Iris pigment epithelial cell (primary cell): Measurements from ENCODE around the gene ARSB.

Experiments
- DNase-seq: peaks from one replicate; pipeline ENCODE4 v3.0.0-alpha.2; 2011; ENCODE audit warnings: low read depth

ARSB gene

DNA sequence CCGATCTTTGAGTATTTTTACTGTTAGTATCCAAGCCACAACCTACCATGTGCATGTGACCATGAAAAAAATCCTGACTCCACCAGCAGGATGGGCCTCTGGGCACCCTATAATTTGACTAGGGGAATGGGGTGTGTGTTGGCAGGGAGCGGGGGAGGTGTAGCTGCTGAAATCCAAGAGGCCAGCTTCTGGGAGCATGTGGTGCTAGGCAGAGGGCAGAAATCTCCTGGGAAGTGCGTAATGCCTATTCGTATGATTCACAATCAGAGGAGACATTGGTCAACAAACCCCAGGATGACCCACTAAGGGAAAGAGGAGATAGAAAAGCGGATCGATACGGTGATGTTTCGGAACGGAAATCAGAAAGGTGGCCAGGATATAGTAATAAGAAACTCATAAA is 149.9 kb downstream of the ARSB start:
- DNase-seq: no peak

DNA sequence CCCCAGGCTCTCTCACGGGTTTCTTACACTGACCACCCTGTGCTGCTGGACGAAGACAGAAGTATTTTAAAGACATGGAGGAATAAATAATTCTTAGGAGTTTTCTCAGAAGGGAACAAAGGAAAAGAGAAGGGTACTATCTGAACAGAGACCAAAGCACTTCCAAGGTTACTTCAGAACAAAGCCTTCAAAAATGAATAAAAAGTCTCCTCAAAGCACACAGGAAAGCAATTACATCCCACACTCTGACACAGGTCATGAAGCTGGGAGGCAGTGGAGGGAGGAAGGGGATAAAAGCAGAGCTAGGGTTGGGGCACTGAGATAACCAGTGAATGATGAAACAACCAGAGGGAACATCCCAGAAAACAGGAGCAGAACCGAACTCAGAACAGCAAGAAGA is 151.8 kb downstream of the ARSB start:
- DNase-seq: no peak

DNA sequence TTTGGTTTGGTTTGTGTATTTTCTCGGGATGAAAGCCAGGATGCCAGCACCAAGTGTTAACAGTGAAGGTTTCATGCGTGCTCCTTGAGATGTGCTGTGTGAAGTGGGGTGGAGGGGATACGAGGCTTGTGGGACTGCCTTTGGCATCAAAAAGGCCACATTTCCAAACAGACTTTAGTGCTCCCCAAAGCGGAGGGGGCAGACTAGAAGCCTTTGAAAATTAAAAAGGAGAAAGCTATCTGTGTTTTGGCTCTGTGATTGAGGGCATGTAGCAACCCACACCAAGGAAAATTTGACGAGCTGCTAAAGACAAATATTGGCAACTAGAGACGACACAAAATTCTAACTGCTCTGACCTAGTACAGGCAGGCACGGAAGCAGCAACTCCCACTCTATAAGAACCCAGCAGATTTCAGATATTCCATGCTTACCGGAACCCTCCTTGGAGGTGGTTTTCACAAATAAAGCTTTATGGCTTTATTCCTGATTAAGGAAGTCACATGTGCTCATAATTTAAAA is 154.5 kb downstream of the ARSB start:
- no peak for DNase-seq

DNA sequence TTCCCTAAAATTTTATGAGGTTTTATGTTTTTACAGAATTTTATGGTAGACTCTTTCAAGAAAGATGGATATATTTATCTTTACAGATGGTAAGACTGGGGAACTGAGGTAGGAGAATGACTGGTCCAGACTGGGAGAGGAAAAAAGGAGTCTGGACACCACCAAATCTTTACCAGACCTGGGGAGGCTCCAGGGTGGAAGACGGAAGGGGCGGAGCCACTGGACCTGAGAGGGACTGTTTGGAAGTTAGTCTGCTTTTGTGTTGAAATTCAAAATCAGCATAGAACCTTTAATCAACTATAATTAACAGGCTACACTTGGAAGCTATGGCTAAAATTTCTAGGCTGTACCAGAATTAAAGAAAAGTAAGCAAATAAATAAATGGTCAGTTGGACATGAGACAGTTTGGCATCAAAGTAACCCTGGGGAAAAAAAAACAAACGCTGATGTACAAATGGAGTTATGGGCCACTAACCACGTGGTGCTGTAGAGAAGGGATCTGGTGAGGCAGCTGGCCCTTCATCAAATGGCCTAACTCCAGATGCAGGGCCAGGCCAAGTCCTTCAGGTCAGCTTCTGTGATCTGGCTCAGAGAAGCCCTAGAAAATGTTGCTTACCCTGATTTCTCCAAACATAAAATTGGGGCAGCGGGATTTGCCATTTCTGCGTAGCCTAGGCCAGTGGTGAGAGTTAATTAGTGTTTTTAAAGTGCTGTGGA is 155.1 kb downstream of the ARSB start:
- no peak for DNase-seq

GRCh38 chr5:78827725-78828124 is 157.4 kb downstream of the ARSB start:
- no peak for DNase-seq

DNA sequence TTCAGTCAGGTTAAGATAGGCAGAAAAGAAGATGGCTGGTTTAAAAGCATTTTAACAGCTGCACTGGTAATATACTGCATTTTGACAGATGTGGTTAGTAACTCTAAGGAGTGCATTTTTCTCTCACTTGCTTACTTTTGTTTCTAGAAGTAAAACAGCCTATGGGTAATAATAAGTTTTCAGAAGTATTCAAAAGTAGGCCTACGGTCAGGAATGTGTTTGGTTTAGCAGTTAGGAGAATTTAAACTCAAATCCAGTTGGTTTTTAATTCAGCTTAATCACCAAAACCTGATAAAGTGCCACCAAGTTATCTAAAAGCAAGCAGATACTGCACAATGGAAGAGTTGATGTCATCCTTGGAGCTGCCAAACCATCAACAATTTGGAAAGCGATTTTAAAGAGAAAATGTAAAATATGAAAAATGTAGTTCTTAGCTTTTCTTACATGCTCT is 160.3 kb downstream of the ARSB start:
- DNase-seq: no peak

GRCh38 chr5:78823196-78823595 is 161.9 kb downstream of the ARSB start:
- DNase-seq: no peak

DNA sequence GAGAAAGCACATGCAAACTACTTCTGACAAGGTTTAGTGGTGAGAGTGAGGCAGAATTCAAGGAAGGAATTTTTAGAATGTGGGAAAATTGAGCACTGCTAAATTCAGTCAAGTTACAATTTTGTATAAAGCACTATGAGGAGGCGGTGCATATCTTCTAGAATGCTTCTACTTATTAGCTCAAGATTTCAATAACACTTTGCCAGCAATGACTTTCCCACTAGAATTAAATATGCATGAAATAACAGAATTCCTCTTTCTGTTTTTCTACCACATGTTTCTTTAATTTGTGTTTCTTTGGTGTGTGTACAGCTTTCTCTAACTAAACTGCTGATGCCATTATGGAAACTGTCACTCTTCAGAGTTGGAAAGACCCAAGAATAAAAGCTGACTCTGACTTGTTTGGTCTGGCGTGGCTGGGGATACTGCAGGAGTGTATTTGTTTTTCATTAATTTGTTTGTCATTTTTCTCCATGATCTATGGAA is 163.5 kb downstream of the ARSB start:
- no peak for DNase-seq

DNA sequence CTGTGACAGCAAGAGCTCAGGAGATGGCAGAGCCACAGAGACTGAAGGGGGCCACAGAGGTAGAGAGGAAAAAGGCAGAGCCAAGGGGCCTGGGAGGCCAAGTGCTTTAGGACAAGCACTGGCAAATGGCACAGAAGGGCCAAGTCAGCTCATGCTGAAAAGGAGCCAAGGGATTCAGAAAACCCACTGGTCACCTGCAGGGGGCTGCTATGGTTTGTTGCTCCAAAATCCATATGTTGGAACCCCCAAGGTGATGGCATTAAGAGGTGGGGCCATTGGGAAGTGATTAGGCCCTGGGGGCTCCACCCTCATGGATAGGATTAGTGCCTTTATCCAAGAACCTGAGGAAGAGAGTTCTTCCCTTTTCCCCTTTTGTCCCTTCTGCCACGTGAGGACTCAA is 165.4 kb downstream of the ARSB start:
- DNase-seq: no peak

- no peak for DNase-seq
Observed at GRCh38 chr5:78819166-78819565, 165.9 kb downstream of the ARSB start.

DNA sequence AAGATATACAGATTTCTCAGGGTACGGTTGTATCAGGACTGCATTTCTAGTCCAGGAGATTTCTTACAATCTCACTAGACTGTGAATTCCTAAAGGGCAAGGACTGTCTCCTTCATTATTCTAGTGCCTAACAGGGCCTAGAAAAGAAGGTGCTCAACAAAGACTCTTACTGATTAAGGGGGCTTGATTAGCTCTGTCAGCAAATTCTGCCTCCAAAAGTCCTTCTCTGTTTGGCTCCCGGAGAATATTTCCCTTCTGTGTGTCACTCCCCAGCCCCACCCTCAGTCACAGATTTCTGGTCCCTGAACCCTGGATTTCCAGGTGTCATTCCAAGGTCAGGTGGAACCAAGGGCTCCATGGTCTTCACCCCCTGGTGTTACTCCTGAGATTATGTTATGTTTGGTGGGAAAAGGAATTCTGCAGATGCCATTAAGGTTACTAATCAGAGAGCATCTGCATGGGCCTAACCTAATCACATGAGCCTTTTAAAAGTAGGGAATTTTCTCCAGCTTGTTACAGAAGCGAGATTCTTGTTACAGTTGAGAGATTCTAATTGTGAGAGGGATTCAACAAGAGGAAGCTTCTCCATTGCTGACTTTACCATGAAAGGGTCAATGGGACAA is 168.9 kb downstream of the ARSB start:
- no peak for DNase-seq

- no peak for DNase-seq
Observed at GRCh38 chr5:78813906-78814530, 171.1 kb downstream of the ARSB start.

DNA sequence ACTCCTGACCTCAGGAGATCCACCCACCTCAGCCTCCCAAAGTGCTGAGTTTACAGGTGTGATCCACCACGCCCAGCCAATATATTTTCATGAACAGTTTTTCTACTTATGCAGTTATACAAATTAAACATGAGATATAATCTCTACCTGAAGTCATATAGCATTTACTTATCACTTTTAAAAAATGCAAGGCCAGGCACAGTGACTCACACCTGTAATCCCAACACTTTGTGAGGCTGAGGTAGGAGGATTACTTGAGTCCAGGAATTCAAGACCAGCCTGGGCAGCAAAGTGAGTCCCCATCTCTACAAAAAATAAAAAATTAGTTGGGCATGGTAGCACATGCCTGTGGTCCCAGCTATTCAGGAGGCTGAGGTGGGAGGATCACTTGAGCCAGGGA is 171.8 kb downstream of the ARSB start:
- DNase-seq: no peak

DNA sequence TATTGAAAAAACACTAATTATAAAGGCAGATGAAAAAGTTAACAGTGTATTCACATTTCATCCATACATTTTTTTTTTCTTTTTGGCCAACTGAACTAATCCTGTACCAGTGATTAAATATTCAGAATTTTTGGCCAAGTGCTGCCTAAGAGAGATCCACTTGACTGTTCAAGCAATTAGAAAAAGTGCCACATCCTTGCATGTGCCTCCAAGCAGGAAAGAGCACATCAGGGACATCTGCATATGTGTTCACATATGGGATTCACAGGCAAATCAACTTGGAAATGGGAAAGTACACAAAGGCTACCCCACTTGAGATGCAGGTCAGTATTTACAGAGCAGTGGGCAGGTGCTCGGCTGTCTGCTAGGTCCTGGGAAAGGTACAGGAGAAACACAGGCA is 173.2 kb downstream of the ARSB start:
- no peak for DNase-seq

GRCh38 chr5:78811121-78811817 is 173.8 kb downstream of the ARSB start:
- DNase-seq: no peak

DNA sequence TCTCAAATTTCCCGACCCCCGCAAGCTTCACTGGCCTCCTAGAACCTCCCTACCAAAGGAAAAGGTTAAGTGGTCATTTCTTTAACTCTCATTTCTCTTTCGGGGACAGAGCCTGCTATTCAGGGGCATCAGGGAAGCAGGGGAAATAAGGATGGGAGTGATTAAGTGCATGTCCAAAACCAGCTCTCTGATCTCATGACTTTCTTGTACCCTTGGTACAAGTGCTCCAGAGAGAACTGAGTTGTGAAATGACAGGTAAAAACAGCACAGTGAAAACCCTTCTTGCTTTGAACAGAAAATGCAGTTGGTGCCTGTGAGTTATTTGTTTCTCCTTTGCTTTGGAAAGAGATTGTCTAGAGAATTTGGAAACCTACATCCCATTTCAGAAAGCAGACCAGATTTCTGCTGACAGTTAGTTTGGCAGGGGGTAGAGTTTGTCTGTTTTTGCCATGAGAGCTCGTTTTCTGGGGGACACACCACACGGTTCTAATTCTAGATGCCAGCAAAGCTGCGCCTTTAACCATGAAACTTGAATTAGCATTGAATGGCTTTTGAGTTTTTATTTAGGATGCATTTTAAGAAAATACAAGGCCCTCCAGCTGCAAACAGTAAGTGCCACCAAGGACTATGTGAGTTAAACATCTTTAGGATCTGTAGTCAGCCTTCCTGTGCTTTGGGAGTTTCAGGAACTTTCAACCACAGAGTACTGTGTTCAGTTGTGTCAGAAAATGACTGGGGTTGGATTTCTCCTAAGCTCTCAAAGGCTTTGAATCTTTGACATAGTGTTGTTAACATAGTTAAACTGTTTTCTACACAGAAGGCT is 174.8 kb downstream of the ARSB start:
- DNase-seq: no peak

- DNase-seq: no peak
Observed at GRCh38 chr5:78809444-78809843, 175.7 kb downstream of the ARSB start.

GRCh38 chr5:78808818-78809217 is 176.3 kb downstream of the ARSB start:
- no peak for DNase-seq

GRCh38 chr5:78808380-78808779 is 176.7 kb downstream of the ARSB start:
- no peak for DNase-seq

DNA sequence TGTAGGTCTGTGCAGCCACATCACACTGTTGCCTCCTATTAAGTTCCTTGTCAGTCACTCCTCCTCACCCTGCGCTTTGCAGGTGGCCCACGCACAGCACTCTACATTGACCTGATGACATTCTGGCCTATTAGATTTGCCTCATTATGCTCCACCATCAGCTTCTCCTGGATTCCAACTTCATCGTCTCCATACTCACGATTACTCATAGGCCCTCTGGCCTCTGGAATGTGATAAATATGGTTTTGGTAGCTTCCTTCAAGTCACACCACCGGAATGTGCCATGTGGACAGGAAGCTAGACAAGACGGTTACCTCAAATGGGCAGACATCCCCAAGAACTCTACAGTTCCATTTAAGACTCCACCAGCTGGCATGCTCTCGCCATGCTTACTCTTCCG is 178.6 kb downstream of the ARSB start:
- peak; percentile 90 for DNase-seq

- DNase-seq: peak; percentile 40
Observed at GRCh38 chr5:78805474-78806124, 179.5 kb downstream of the ARSB start.
